SK-N-MC (cell line): ENCODE measurements around the gene CMTM8.

ENCODE experiments used
- DNase-seq: peaks from one replicate; pipeline ENCODE4 v3.0.0-alpha.2; 2011; ENCODE audit warnings: low read depth, low spot score
- H3K27ac ChIP-seq: fragments of 200-600 bp; sonication (generic); 2 replicates; pipeline ENCODE4 v1.5.1; 2016; ENCODE audit warnings: mixed run types
- H3K36me3 ChIP-seq: fragments of 200-600 bp; sonication (generic); 2 replicates; pipeline ENCODE4 v1.6.1; 2017; ENCODE audit warnings: antibody characterized with exemption, low read length, mixed read lengths; ENCODE audit not compliant: insufficient read depth
- H3K4me3 ChIP-seq: fragments of 200-600 bp; sonication (generic); 2 replicates; pipeline ENCODE4 v1.5.1; 2016
- H3K9ac ChIP-seq: fragments of 200-600 bp; sonication (generic); 2 replicates; pipeline ENCODE4 v1.8.0; 2017; ENCODE audit warnings: mixed run types, mixed read lengths; ENCODE audit not compliant: insufficient read length
- H3K9me3 ChIP-seq: fragments of 200-600 bp; sonication (generic); 2 replicates; pipeline ENCODE4 v1.6.1; 2017; ENCODE audit warnings: low read depth, mild to moderate bottlenecking, antibody characterized with exemption, low read length, moderate library complexity, mixed read lengths
- EZH2 ChIP-seq: fragments of 200-600 bp; sonication (generic); IDR thresholded peaks from one replicate; pipeline ENCODE4 v1.6.1; 2017; ENCODE audit warnings: antibody characterized with exemption
- FOXP2 ChIP-seq: optimal IDR thresholded peaks from 2 replicates; pipeline ENCODE3; 2011; ENCODE audit warnings: mild to moderate bottlenecking, moderate library complexity; ENCODE audit not compliant: insufficient read depth; ENCODE audit errors: extremely low read length, control extremely low read depth
- POLR2AphosphoS5 ChIP-seq: IDR thresholded peaks from 2 replicates; pipeline ENCODE4 v1.6.1; 2012; ENCODE audit warnings: mild to moderate bottlenecking, low read depth, low read length, borderline replicate concordance

The CMTM8 gene

GRCh38 chr3:32403663-32404062 is 165.2 kb downstream of the CMTM8 start:
- Histone ChIP-seq H3K36me3 (no peaks in the 10 kb centered on the region), H3K9ac (no peak overlapping the region), H3K4me3 (no peak overlapping the region), H3K27ac (no peak overlapping the region), H3K9me3 (no peaks in the 10 kb centered on the region)
- DNase-seq: no peak
- no peak for TF ChIP-seq EZH2
- TF ChIP-seq POLR2AphosphoS5: no peak
- no peak for TF ChIP-seq FOXP2

GRCh38 chr3:32404714-32405113 is 166.2 kb downstream of the CMTM8 start:
- DNase-seq: no peak
- H3K4me3 ChIP-seq: no peak overlapping the region
- H3K9me3 ChIP-seq: no peaks in the 10 kb centered on the region
- H3K9ac ChIP-seq: no peak overlapping the region
- H3K36me3 ChIP-seq: no peaks in the 10 kb centered on the region
- no peak overlapping the region for H3K27ac ChIP-seq
- TF ChIP-seq POLR2AphosphoS5 (no peak), FOXP2 (no peak)

GRCh38 chr3:32405155-32405554 is 166.7 kb downstream of the CMTM8 start:
- Histone ChIP-seq H3K36me3 (no peaks in the 10 kb centered on the region), H3K9ac (no peak overlapping the region), H3K9me3 (no peaks in the 10 kb centered on the region), H3K27ac (no peak overlapping the region), H3K4me3 (no peak overlapping the region)
- DNase-seq: no peak
- TF ChIP-seq FOXP2: no peak
- no peak for TF ChIP-seq POLR2AphosphoS5
- no peak for TF ChIP-seq EZH2

GRCh38 chr3:32405711-32406323 is 167.3 kb downstream of the CMTM8 start:
- H3K36me3 ChIP-seq: no peaks in the 10 kb centered on the region
- no peak overlapping the region for H3K9ac ChIP-seq
- no peak for TF ChIP-seq FOXP2
- TF ChIP-seq POLR2AphosphoS5: no peak
- TF ChIP-seq EZH2: no peak
- no peak for DNase-seq
- no peak overlapping the region for H3K27ac ChIP-seq
- no peak overlapping the region for H3K4me3 ChIP-seq
- H3K9me3 ChIP-seq: no peaks in the 10 kb centered on the region

- DNase-seq: no peak
Measured at GRCh38 chr3:32406486-32407408, 168.3 kb downstream of the CMTM8 start.

DNA sequence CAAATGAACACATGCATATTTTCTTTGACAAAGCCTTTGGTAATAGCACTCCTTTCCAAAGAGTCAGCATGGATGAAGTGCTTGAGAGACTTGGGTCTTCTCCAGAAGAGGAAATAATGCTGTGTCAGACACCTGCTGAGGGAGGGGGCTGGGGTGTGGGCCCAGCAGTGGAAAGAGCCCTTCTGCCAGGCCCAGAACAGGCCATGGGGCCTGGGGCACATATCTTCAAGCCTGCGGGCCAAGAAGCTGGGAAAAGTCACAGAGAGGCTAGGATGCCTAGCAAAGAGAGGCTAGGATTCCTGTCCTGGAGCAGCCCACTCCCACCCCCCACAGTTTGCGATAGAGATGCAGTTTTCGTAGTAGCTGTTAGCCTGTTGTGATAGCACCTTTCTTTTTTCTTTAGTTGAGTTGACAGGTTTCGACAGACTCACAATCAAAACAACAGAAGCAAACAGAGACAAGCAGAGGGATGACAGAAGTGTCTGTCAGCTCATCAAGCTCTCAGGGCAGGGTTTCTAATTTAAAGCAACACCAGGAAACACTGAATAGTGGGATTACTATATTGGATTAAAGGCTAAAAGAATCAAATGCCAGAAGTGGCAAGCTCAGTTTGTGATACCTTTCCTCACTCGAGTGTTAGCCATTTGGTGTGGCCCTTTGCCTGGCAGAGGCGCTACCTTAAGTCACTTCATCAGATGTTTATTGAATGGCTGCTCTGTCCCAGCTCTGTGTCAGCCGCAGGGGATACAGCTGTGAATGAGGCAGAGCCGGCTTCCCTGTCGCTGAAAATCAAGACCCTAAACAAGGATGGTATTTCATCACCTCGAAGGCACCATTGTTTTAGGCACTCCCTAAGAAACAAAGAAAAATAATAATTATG is 172.1 kb downstream of the CMTM8 start:
- DNase-seq: no peak
- Histone ChIP-seq H3K36me3 (no peaks in the 10 kb centered on the region), H3K9me3 (no peaks in the 10 kb centered on the region), H3K4me3 (no peak overlapping the region), H3K27ac (no peak overlapping the region), H3K9ac (no peak overlapping the region)
- no peak for TF ChIP-seq EZH2
- TF ChIP-seq POLR2AphosphoS5: no peak
- TF ChIP-seq FOXP2: no peak

More at GRCh38 chr3:32406486-32407408, 168.3 kb downstream of the CMTM8 start:
- no peak overlapping the region for H3K27ac ChIP-seq
- no peak overlapping the region for H3K9ac ChIP-seq
- TF ChIP-seq POLR2AphosphoS5: no peak
- no peak for TF ChIP-seq FOXP2
- TF ChIP-seq EZH2: no peak
- no peaks in the 10 kb centered on the region for H3K36me3 ChIP-seq
- no peak overlapping the region for H3K4me3 ChIP-seq
- no peaks in the 10 kb centered on the region for H3K9me3 ChIP-seq

DNA sequence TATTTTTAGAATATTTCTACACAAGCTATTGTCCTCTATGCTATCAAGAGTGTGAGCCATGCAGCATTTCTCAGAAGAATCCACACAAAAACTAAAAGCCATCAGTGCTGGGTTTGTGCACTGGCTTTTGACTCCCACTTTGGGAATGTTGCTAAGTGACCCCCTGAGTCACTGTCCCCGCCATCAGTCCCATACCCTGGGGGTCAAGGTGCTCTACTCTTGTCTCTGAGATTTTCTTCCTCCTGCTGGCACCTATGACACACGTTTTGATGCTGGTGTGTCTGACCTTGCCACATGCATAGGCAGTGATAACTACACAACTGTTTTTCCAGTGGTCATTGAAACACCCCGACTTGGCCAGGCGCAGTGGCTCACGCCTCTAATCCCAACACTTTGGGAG is 173.0 kb downstream of the CMTM8 start:
- H3K9me3 ChIP-seq: no peaks in the 10 kb centered on the region
- no peak for DNase-seq
- no peak overlapping the region for H3K9ac ChIP-seq
- H3K4me3 ChIP-seq: no peak overlapping the region
- TF ChIP-seq EZH2: no peak
- TF ChIP-seq FOXP2: no peak
- no peak for TF ChIP-seq POLR2AphosphoS5
- no peaks in the 10 kb centered on the region for H3K36me3 ChIP-seq
- H3K27ac ChIP-seq: no peak overlapping the region

GRCh38 chr3:32412887-32413286 is 174.4 kb downstream of the CMTM8 start:
- H3K9ac ChIP-seq: no peak overlapping the region
- H3K4me3 ChIP-seq: no peak overlapping the region
- DNase-seq: no peak
- H3K9me3 ChIP-seq: no peaks in the 10 kb centered on the region
- no peak overlapping the region for H3K27ac ChIP-seq
- no peaks in the 10 kb centered on the region for H3K36me3 ChIP-seq
- no peak for TF ChIP-seq FOXP2
- no peak for TF ChIP-seq POLR2AphosphoS5
- TF ChIP-seq EZH2: no peak
